Limb (tissue), 2 donors: Measurements from ENCODE around the gene SSBP2.
"Not testable (repeated sequence)": the region's sequence is repeated elsewhere in the genome, so short reads cannot be mapped to it uniquely, and the experiment has no call there.

ENCODE experiments used
- DNase-seq, 2 donors: peaks; one replicate each; pipeline ENCODE4 v3.0.0-alpha.2; 2016; ENCODE audit errors: extremely low spot score in 2 of 2

Gene SSBP2

DNA sequence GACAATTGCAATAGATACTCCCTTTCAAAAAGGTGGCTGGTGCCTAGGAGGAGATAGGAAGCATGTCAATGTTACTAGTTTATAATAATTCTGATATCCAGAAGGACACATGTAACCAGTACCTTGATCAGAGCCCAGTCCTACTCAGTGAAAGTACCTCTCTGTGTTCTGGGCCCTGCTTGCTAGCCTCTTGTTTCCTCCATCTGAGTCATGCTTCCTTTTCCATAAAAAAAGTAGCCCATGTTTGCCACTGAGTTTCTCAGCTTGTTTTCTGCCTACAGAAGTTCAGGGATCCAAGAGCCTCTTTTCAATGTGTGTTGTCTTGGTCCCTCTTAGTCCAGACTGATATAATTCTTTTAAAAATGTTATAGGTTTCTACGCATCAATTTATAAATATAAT, 149.0 kb downstream of the SSBP2 start:
- DNase-seq: no peak

DNA sequence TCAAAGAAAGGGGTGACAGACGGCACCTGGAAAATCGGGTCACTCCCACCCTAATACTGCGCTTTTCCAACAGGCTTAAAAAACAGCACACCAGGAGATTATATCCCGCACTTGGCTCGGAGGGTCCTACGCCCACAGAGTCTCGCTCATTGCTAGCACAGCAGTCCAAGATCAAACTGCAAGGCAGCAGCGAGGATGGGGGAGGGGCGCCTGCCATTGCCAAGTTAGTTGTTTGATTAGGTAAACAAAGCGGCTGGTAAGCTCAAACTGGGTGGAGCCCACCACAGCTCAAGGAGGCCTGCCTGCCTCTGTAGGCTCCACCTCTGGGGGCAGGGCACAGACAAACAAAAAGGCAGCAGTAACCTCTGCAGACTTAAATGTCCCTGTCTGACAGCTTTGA, 158.8 kb downstream of the SSBP2 start:
- not testable (repeated sequence) for DNase-seq

DNA sequence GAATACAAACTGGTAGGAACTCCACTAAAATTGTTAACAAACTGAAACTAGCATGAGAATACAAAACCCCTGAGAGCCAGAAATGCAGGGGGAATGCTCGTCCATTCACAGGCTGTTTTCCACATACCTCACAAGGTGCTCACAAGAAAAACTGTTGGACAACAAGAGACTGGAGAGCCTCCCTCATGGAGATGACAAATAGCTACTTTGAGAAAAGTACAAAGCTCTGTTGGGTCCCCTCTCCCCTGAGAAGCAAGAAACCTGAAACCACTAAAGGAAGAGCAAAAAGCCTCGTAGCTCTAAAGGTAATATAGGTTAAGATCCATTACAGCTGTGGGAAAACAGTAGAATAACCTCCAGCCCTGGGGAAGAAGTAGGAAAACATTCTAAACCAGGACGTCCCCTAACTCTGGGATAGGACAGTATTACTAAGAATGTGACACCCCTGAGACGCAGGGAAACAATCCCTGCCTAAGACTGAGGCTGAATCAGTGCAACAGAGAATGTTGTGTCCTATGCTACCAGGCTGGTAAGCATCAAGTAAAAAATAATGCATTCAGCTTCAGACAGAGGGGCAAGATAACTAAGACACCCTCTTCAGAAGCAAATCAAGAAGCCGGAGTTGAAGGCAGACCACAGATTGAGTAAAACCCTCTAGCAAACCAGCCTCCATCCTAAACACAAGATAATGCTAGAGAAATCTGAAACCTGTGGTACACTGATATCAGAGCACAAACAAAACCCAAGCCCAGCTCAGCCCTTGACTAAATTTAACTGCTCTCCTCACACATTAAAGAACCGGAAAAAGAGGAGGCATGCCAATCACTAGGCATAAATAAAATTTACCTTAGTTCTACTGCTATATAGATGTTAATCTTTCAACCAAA, 160.2 kb downstream of the SSBP2 start:
- no peak for DNase-seq

DNA sequence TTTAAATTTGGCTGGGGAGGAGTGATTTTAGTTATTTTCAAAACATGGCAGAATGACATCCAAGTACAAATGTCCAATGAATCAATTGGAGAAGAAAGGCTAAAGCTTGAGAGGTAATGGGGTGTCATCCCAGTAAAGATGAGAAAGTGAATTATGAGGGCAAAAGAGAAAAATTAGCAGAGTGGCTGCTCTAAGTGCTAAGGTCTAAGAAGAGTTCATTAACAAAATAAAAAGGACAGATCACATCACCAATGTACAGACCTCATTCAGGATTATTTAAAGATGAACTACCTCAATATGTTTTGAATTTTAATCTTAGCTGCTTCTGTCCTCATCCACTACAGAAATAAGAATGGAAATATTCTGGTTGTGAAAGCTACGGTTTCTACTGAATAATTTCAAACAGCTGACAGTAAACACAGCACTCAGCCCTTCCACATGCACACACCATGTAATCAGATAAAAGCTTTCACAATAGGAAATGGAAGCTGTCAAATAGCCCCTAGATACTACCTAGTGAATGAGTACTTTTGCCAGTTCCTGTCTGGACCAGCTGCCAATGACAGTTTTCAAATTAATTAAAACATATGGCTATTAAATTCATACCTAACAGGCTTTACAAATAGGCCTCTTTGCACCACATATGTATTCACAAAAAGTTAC, 171.5 kb downstream of the SSBP2 start:
- DNase-seq: no peak

DNA sequence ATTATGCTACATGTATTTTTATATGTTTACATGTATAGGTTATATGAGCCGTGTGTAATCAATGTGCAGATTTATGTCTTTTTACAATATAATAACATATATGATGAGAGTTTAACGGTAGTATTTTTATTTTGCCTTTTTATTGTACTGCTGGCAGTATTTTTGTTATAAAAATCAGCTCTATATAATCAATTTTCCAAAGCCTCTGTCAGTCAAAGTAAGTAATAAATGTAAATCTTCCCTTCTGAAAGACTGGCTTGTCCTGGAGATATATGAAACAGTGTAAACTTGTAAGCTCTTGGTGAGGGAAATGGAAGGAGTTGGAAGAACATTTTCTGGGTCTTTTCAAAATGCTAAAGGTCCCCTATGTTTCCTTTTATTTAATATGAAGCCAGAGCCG, 173.8 kb downstream of the SSBP2 start:
- DNase-seq: no peak

DNA sequence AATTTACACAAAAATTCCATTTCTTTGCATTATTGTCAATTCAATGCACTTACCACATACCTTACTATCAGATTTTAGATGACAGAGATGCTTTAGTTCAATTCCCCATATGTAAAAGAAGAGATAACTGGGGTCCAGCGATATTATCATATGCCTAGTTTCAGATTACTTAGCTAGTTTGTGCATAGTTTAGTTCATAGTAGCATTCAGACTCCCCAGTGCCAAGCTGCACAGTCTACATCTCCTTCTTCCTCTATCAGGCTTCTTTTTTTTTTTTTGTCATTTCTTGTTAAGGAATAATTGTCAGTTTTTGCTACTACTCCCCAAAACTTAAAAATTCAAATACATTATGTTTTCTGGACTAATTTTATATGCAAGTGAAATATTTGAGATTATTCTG, 175.0 kb downstream of the SSBP2 start:
- no peak for DNase-seq

DNA sequence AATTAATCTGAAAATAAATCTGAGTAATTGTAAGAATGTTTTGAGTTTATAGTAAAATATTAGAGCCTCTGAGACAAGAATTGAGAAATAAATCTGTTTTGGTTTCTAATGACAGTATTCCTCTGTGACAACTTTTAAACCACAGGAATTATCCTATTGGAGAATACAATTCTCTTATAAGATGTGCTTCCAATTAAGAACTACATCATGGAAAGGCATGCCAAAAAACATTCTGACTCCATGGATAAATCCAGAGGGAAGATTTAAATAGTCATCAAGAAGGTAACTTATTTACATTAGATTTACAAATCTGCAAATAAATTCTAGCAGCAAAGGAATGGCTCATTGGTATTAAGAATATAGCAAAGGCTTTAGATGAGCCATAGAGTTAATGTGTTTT, 178.7 kb downstream of the SSBP2 start:
- peak in 1 of 2 donors; percentile 34 for DNase-seq

DNA sequence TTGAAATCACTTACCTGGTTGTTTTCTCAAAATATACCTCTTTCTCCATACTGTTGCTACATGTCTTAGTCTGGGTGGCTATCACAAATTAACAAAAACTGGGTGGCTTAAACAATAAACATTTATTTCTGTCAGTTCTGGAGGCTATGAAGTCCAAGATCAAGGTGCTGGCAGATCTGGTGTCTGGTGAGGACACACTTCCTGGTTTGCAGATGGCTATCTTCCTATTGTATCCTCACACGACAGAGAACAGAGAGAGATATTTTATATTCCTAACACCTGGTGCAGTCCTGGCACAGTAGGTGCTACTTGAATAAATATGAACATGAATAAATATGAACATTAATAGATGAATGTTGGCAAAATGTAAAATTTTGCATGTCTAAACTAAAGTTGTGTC, 192.7 kb downstream of the SSBP2 start:
- no peak for DNase-seq

DNA sequence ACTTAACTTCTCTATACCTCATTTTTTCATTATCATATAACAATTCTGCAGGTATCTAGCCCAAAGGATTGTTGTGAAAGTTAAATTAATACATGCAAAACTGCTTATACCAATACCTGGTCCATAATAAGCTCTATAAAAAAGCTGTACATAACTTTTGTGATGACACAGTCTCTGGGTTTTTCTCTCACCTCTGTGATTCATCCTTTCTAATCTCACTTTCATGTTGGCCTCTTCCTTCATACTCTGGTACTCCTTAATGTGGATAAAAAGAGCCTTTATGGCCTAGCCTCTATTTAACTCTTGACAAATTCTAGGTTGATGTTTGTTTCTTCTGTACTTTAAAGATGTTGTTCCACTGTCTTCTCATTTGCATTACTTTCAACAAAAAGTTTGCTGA, 194.1 kb downstream of the SSBP2 start:
- no peak for DNase-seq

DNA sequence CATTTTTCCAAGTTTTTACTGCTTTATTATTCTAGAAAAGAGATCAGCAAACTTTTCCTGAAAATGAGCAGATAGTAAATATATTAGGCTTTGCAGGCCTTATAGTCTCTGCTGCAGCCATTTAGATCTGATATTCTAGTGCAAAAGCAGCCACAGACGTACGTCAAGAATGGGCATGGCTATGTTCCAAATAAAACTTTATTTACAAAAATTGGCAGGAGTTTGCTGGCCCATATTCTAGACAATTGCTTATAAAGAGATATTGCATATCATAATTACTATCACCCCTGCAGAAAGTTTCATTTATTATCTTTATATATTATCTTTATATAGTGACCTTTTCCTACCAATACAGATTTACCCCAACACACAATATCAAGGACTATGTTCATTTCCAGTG, 195.0 kb downstream of the SSBP2 start:
- DNase-seq: no peak

DNA sequence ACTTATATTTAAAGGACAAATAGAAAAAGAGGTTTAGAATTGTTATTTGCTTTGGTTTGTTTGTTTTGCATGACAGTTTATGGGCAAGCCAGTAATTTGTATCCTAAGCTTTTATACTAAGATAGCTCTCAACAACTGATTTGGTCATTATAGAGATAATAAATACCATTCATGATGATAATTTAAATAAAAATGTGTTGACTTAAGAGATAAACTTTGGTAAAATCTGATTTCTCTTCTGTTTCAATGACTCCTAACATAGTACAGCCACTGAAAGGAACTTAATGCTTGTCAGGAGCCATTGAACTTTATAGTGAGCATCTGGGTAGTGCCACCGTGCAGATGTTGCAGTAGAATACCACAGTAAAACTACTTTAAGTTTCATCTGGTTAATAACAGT, 196.2 kb downstream of the SSBP2 start:
- DNase-seq: no peak

DNA sequence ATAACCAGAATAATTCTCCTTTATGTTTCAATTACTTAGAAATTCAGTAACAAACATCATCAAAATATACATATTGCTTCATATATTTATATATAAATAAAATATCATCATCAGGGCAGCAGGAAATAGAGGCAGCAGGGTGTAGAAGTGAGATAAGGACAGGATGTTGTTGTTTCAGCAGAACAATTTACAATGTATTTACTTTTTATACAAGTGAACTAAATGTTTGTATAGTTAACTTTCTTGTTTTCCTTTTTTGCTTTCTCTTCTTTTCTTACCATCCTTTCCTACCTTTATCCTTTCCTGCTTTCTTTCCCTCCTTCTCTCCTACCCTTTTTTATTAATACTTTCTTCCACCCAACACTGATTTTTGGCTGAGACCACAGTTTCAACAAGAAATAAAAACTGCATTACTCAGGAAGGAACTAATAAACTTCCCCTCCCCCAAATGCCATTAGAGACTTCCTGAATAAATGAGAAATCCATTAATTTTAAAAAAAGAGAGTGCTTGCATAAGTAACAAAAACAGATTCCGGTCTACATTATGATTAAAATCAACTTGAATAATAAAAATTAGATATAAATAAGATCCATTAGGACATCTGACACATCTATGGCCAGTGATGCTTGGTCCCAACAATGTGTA, 197.2 kb downstream of the SSBP2 start:
- DNase-seq: no peak

DNA sequence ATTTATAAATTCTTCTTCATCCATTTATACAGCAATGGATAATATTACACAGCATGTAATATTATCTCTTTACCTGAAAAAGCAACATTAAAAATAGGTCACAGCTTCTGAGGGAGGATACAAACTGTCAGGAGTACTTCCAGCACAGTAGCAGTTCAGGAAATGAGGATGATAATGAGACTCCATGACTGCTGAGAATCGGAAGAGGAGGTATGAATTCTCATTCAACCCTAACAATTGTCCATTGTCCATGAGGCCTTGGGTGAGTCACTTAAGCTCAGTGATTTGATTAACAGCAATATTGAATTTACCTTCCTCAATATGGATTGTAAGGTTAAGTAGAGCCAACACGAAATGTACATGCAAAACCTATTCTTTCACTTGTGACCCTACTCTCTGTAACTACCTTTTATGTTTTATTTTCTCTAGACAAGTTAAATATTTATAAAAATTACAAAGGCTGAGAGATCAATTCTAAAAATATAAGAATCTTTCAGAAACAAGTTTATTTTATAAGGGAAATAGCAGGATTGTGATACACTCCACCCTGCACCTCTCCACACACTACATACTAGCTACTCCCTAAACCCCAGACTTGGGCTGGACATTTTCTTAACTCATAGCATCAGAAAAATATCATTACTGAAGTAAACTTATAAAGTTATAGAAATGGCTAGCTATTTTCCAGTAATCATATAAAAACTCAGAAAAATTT, 197.9 kb downstream of the SSBP2 start:
- no peak for DNase-seq

DNA sequence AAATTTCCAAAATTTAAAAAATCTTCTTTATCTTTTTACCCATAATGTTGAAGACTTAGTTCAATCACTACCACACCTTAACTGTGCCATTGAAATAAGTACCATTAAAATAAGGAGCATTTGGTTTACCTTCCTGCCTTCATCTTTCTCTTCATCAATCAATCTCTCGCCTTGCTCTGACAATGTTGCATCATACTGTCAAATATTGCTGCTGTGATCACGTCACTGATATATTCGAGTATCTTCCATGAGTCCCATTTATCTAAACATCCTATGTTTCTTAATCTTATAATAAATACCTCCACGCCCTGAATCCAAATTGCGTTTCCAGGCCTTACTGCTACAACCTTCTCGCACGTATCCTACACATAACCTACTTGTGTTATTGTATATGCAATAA, 201.8 kb downstream of the SSBP2 start:
- no peak for DNase-seq

DNA sequence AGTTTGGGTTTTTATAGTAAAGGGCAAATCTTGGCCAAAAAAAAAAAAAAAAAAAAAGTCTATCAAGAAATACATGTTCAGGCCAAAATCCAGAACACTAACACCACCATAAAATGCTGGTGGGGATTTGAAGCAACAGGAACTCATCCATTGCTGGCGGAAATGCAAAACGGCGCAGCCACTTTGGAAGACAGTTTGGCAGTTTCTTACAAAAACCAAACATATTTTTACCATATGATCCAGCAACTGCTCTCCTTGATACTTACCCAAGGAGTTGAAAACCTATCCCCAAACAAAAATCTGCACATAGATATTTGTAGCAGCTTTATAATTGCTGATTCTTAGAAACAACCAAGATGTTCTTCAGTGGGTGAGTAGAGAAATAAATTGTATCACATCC, 203.9 kb downstream of the SSBP2 start:
- no peak for DNase-seq

DNA sequence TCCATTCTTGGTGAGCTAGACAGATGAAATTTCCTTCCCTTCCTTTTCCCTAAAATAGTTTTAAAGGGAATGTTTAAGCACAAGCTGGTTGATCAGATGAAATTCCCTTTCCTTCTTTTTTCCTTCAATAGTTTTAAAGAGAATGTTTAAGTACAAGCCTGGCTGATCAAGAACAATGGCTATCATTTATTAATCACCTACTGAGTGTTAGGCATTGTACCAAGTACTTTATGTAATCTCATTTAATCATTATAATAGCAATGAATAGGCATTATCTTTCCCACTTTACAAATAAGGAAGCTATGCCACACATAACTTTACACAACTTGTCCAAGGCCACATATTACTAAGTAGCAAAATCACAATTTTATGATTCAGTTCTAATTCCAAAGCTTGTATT, 205.0 kb downstream of the SSBP2 start:
- DNase-seq: no peak

DNA sequence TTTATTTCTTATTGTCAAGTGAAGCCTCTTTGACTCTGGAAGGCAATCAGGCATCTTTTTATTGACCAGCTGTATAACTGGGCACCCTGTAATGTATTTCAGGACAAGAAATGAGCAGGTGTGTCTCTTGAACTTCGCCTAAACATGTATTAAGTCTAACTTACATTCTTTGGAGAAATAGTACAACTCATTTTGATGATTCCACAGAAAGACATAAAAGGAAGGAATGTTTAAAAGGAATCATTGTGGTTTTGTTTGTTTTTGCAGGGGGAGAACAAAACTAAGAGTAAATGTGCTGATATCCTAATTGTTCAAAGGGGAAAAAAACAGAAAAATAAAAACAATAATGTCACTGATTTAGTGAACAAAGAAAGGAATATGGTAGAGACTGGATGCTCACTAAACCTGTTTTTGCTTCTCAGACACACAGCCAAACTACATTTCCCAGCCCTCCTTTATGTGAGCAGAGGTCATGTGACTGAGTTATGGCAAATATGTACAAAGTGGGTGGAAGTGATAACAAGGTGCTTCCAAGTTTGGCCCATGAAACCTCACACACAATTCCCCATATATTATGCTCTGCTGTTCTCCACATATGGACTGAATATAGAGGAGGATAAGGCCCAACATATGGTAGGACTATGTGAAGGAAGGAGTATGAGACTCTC, 206.4 kb downstream of the SSBP2 start:
- DNase-seq: no peak

DNA sequence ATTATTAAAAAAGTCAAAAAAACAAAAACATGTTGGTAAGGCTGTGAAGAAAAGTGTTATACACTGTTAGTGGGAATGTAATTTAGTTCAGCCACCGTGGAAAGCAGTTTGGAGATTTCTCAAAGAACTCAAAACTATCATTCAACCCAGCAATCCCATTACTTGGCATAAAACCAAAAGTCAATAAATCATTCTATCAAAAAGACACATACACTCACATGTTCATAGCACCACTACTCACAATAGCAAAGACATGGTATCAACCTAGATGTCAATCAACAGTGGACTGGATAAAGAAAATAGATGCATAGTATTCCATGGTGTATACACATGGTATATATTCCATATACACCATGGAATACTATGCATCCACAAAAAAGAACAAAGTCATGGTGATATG, 208.7 kb downstream of the SSBP2 start:
- no peak for DNase-seq

DNA sequence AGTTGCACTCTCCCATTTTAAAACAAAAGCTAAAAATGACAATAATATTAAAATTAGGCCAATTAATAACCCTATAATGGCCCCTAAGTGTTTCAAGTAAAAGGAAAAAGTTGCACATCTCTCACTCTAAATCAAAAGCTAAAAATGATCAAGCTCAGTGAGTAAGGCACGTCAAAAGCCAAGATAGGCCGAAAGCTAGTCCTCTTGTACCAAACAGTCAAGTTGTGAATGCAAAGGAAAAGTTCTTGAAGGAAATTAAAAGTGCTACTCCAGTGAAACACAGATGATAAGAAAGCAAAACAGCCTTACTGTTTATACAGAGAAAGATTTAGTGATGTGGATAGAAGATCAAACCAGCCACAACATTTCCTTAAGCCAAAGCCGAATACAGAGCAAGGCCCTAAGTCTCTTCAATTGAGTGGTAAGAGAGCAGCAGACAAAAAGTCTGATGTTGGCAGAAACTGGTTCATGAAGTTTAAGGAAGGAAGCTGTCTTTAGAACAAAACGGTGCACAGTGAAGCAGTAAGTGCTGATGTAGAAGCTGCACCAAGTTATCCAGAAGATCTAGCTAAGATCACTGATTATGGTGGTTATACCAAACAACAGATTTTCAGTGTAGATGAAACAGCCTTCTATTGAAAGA, 212.9 kb downstream of the SSBP2 start:
- no peak for DNase-seq

DNA sequence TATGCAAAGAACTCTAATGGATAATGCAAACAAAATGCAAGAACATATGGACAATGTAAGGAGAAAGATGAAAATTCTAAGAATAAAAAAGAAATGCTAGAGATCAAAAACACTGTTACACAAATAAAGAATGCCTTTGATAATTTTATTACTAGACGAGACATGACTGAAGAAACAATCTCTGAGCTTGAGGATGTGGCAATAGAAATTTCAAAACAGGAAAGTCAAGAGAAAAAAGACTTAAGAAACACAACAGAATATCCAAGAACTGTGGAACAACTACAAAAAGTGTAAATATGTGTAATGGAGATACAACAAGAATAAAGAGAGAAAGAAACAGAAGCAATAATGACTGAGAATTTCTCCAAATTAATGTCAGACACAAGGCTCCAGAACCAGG, 216.5 kb downstream of the SSBP2 start:
- DNase-seq: no peak
